CD4-positive, CD25-positive, alpha-beta regulatory T cell (primary cell): Measurements from ENCODE around the gene SPOCK3. TPM values are rescaled to one million over a fixed set of nuclear protein-coding genes. Genes with fewer than 3 reads are reported as not detected.

Experiments
- ATAC-seq, 2 donors: fragments of 150-1000 bp; cut with Tn5 transposase; one replicate each; pipeline ENCODE4 v1.10.0; 2021; ENCODE audit warnings: low read depth in 2 of 2, moderate number of reproducible peaks in 2 of 2, moderate library complexity in 1 of 2
- DNase-seq, 3 donors: peaks; one replicate each; pipeline versions ENCODE4 v3.0.0 to v3.0.0-alpha.2; 2012 to 2022; ENCODE audit warnings: mixed read lengths in 1 of 3
- H3K27ac ChIP-seq: one replicate; pipeline ENCODE4 v1.7.0; 2013; ENCODE audit warnings: mild to moderate bottlenecking, low read length; ENCODE audit not compliant: insufficient read depth, poor library complexity, severe bottlenecking
- H3K27me3 ChIP-seq: one replicate; pipeline ENCODE4 v1.7.0; 2013; ENCODE audit warnings: low read length; ENCODE audit not compliant: control insufficient read depth, insufficient read depth
- H3K36me3 ChIP-seq: one replicate; pipeline ENCODE4 v1.7.0; 2013; ENCODE audit warnings: mild to moderate bottlenecking, low read length, moderate library complexity; ENCODE audit not compliant: control insufficient read depth, insufficient read depth
- H3K4me1 ChIP-seq: 2 replicates; pipeline ENCODE4 v1.7.0; 2013; ENCODE audit warnings: mild to moderate bottlenecking, low read length; ENCODE audit not compliant: insufficient read depth, control insufficient read depth, poor library complexity, severe bottlenecking
- H3K4me3 ChIP-seq: one replicate; pipeline ENCODE4 v1.7.0; 2013; ENCODE audit warnings: low read depth, mild to moderate bottlenecking, low read length, moderate library complexity
- H3K9me3 ChIP-seq, 2 experiments: 1 replicate in 1 of 2; 2 replicates in 1 of 2; pipeline ENCODE4 v1.7.0; 2013; ENCODE audit warnings: low read length in 2 of 2, mild to moderate bottlenecking in 1 of 2, moderate library complexity in 1 of 2; ENCODE audit not compliant: control insufficient read depth in 2 of 2
- H3K27ac Mint-ChIP-seq, 3 donors: one replicate each; pipeline ENCODE4 v1.8.0; 2020 to 2022; ENCODE audit warnings: mild to moderate bottlenecking in 3 of 3, mixed read lengths in 3 of 3, moderate library complexity in 2 of 3
- H3K27me3 Mint-ChIP-seq: one replicate; pipeline ENCODE4 v1.8.0; 2022; ENCODE audit warnings: mild to moderate bottlenecking, mixed read lengths
- H3K36me3 Mint-ChIP-seq: one replicate; pipeline ENCODE4 v1.8.0; 2020; ENCODE audit warnings: mixed read lengths
- H3K4me1 Mint-ChIP-seq, 4 donors: one replicate each; pipeline ENCODE4 v1.8.0; 2020 to 2022; ENCODE audit warnings: mixed read lengths in 4 of 4, mild to moderate bottlenecking in 1 of 4
- H3K4me3 Mint-ChIP-seq, 4 donors: one replicate each; pipeline ENCODE4 v1.8.0; 2020 to 2022; ENCODE audit warnings: mild to moderate bottlenecking in 4 of 4, mixed read lengths in 4 of 4, moderate library complexity in 3 of 4
- H3K9me3 Mint-ChIP-seq, 7 donors: one replicate each; pipeline ENCODE4 v1.8.0; 2020 to 2022; ENCODE audit warnings: mixed read lengths in 7 of 7, mild to moderate bottlenecking in 3 of 7, moderate library complexity in 2 of 7
- polyA plus RNA-seq, 4 donors: library from polyadenylated mRNA; unstranded; fragments of 300-500 nt; fragmentation: Illumina TruSeq; gene quantifications; one replicate each; pipeline ENCODE4 v1.2.3, GENCODE V29; 2021
- total RNA-seq: library from RNA; stranded (reverse); gene quantifications from one replicate; pipeline ENCODE4 v1.2.3, GENCODE V29; 2022

The SPOCK3 gene
- total and polyA plus RNA-seq, 5 donors from 2014 or later, result not detected

- Histone ChIP-seq H3K4me1 (no peaks in the 10 kb centered on the region), H3K27ac (no peak overlapping the region), H3K27me3 (no peaks in the 10 kb centered on the region), H3K36me3 (no peaks in the 10 kb centered on the region), H3K9me3 (peaks cover 0 to 4% of the 10 kb centered on the region in 2 experiments), H3K4me3 (no peak overlapping the region)
- H3K27me3 Mint-ChIP-seq, result no peaks in the 10 kb centered on the region
- no peaks in the 10 kb centered on the region for H3K4me1 Mint-ChIP-seq
- H3K27ac Mint-ChIP-seq, result no peak overlapping the region
- no peak overlapping the region for H3K4me3 Mint-ChIP-seq
- H3K36me3 Mint-ChIP-seq, result no peaks in the 10 kb centered on the region
- DNase-seq (no peak), ATAC-seq (no peak)
- H3K9me3 Mint-ChIP-seq, result peaks cover 0 to 7% (median 4%) of the 10 kb centered on the region in 7 donors
Measured at GRCh38 chr4:167088115-167088514, 146.2 kb downstream of the SPOCK3 start.

DNA sequence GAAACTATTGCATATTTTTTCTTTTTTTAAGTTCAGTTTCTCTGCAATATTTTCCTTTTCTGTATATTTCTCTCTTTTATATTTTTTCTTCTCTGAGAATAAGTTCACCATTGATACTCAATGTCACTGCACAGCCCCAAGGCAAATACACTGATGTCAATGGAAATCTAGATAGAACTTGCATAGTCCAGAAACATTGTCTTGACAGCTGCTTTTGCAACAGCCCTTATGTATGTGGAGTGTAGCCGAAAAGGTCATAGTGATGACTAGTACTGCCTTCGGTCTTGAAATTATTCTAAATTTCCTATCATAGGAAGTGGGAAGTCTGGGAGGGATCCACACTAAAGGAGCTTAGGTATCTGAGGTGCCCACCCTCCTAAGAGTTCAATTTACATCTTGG, 150.0 kb downstream of the SPOCK3 start:
- Histone ChIP-seq H3K27ac (no peak overlapping the region), H3K36me3 (no peaks in the 10 kb centered on the region), H3K9me3 (peaks cover 0 to 4% of the 10 kb centered on the region in 2 experiments), H3K4me1 (no peaks in the 10 kb centered on the region), H3K4me3 (no peak overlapping the region), H3K27me3 (no peaks in the 10 kb centered on the region)
- peaks cover 0 to 9% (median 3%) of the 10 kb centered on the region in 7 donors for H3K9me3 Mint-ChIP-seq
- no peak overlapping the region for H3K4me3 Mint-ChIP-seq
- no peak overlapping the region for H3K27ac Mint-ChIP-seq
- H3K36me3 Mint-ChIP-seq, result no peaks in the 10 kb centered on the region
- no peak for DNase-seq
- H3K27me3 Mint-ChIP-seq, result no peaks in the 10 kb centered on the region
- ATAC-seq, result no peak
- H3K4me1 Mint-ChIP-seq, result no peaks in the 10 kb centered on the region

- Mint-ChIP-seq H3K27me3 (no peaks in the 10 kb centered on the region), H3K27ac (no peak overlapping the region), H3K4me3 (no peak overlapping the region), H3K4me1 (no peaks in the 10 kb centered on the region), H3K36me3 (no peaks in the 10 kb centered on the region), H3K9me3 (peaks cover 0 to 16% (median 4%) of the 10 kb centered on the region in 7 donors)
- Histone ChIP-seq H3K27ac (no peak overlapping the region), H3K36me3 (no peaks in the 10 kb centered on the region), H3K4me1 (no peaks in the 10 kb centered on the region), H3K9me3 (no peaks in the 10 kb centered on the region), H3K4me3 (no peak overlapping the region), H3K27me3 (no peaks in the 10 kb centered on the region)
- no peak for ATAC-seq
- DNase-seq, result no peak
Measured at GRCh38 chr4:167079762-167080161, 154.5 kb downstream of the SPOCK3 start.

GRCh38 chr4:167052631-167053091, 181.6 kb downstream of the SPOCK3 start:
- no peak overlapping the region for H3K27ac Mint-ChIP-seq
- H3K27me3 ChIP-seq, result no peaks in the 10 kb centered on the region
- H3K27ac ChIP-seq, result no peak overlapping the region
- no peaks in the 10 kb centered on the region for H3K4me1 Mint-ChIP-seq
- no peak for DNase-seq
- H3K4me3 ChIP-seq, result no peak overlapping the region
- no peaks in the 10 kb centered on the region for H3K27me3 Mint-ChIP-seq
- ATAC-seq, result no peak
- no peaks in the 10 kb centered on the region for H3K36me3 Mint-ChIP-seq
- H3K4me3 Mint-ChIP-seq, result no peak overlapping the region
- no peaks in the 10 kb centered on the region for H3K4me1 ChIP-seq
- no peaks in the 10 kb centered on the region for H3K9me3 ChIP-seq
- H3K36me3 ChIP-seq, result no peaks in the 10 kb centered on the region
- peaks cover 0 to 7% (median under 1%) of the 10 kb centered on the region in 7 donors for H3K9me3 Mint-ChIP-seq

GRCh38 chr4:167049257-167049656, 185.0 kb downstream of the SPOCK3 start:
- Histone ChIP-seq H3K4me1 (no peaks in the 10 kb centered on the region), H3K36me3 (no peaks in the 10 kb centered on the region), H3K9me3 (no peaks in the 10 kb centered on the region), H3K4me3 (no peak overlapping the region), H3K27me3 (no peaks in the 10 kb centered on the region), H3K27ac (no peak overlapping the region)
- no peak for DNase-seq
- H3K36me3 Mint-ChIP-seq, result no peaks in the 10 kb centered on the region
- H3K4me1 Mint-ChIP-seq, result no peaks in the 10 kb centered on the region
- no peak for ATAC-seq
- H3K9me3 Mint-ChIP-seq, result peaks cover 0 to 7% (median 1%) of the 10 kb centered on the region in 7 donors
- no peaks in the 10 kb centered on the region for H3K27me3 Mint-ChIP-seq
- H3K27ac Mint-ChIP-seq, result no peak overlapping the region
- no peak overlapping the region for H3K4me3 Mint-ChIP-seq

DNA sequence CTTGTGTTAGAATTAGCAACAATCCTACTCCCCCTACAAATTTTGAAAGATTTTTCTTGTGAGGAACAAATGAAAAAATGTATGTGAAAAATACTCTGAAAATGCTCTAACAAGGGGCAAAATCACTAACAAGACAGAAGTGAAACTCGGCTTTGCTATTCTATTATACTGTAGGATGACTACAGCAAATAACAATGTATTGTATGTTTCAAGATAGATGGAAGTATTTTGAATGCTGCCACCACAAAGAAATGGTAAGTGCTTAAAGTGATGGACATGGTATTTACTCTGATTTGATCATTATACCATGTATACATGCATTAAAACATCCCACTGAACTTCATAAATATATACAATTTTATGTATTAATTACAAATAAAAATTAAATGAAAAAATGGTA, 192.8 kb downstream of the SPOCK3 start:
- DNase-seq, result no peak
- H3K36me3 Mint-ChIP-seq, result no peaks in the 10 kb centered on the region
- no peak overlapping the region for H3K27ac ChIP-seq

GRCh38 chr4:167035390-167035789, 198.9 kb downstream of the SPOCK3 start:
- Histone ChIP-seq H3K36me3 (no peaks in the 10 kb centered on the region), H3K27me3 (no peaks in the 10 kb centered on the region), H3K4me1 (no peaks in the 10 kb centered on the region), H3K9me3 (no peaks in the 10 kb centered on the region), H3K27ac (no peak overlapping the region), H3K4me3 (no peak overlapping the region)
- ATAC-seq (no peak), DNase-seq (no peak)
- Mint-ChIP-seq H3K27me3 (no peaks in the 10 kb centered on the region), H3K4me1 (no peaks in the 10 kb centered on the region), H3K27ac (no peak overlapping the region), H3K9me3 (peaks cover 0 to 4% (median 0%) of the 10 kb centered on the region in 7 donors), H3K36me3 (no peaks in the 10 kb centered on the region), H3K4me3 (no peak overlapping the region)

More for the DNA sequence above, 192.8 kb downstream of the SPOCK3 start:
- Histone ChIP-seq H3K9me3 (no peaks in the 10 kb centered on the region), H3K36me3 (no peaks in the 10 kb centered on the region), H3K27me3 (no peaks in the 10 kb centered on the region), H3K4me3 (no peak overlapping the region), H3K4me1 (no peaks in the 10 kb centered on the region)
- ATAC-seq, result no peak
- Mint-ChIP-seq H3K27ac (no peak overlapping the region), H3K9me3 (peaks cover 0 to 7% (median 2%) of the 10 kb centered on the region in 7 donors), H3K27me3 (no peaks in the 10 kb centered on the region), H3K4me1 (no peaks in the 10 kb centered on the region), H3K4me3 (no peak overlapping the region)

DNA sequence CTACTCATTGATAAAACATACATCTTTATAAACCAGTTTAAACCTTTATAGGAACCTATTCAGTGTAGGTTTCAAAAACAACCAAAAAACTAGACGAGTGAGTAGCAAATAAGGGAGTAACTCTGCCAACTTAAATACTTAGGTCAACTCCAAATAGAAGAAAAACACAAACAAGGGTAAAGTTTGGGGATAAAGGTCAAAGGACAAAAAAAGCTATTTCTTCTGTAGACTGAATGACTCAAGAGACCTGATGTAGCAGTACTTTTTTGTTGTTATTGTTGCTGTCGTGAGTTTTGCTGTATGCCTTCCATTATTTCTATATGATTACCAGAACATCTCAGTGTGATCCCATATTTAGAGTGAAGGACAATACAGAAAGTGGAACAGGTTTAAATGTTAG, 199.3 kb downstream of the SPOCK3 start:
- Mint-ChIP-seq H3K27me3 (no peaks in the 10 kb centered on the region), H3K4me1 (no peaks in the 10 kb centered on the region), H3K27ac (no peak overlapping the region), H3K4me3 (no peak overlapping the region), H3K9me3 (peaks cover 0 to 4% (median 0%) of the 10 kb centered on the region in 7 donors), H3K36me3 (no peaks in the 10 kb centered on the region)
- no peak overlapping the region for H3K27ac ChIP-seq
- H3K4me3 ChIP-seq, result no peak overlapping the region
- H3K27me3 ChIP-seq, result no peaks in the 10 kb centered on the region
- no peak for ATAC-seq
- no peaks in the 10 kb centered on the region for H3K36me3 ChIP-seq
- H3K9me3 ChIP-seq, result no peaks in the 10 kb centered on the region
- no peaks in the 10 kb centered on the region for H3K4me1 ChIP-seq
- no peak for DNase-seq
